WTC11 (cell line): ENCODE measurements around the gene PHOSPHO2. TPM values are rescaled to one million over a fixed set of nuclear protein-coding genes. Genes with fewer than 3 reads are reported as not detected.

Experiments
- ATAC-seq: fragments of 200-7000 bp; cut with Tn5 transposase; 2 replicates; pipeline ENCODE4 v1.10.0; 2021; ENCODE audit warnings: mild to moderate bottlenecking, moderate library complexity
- CTCF ChIA-PET: fragments of 300-600 bp; sonication (Branson Sonifier 250); formaldehyde crosslinking; loops from one replicate; lab custom pipeline; 2021; ENCODE audit warnings: antibody characterized with exemption; lab: Charles Lee
- POLR2A ChIA-PET: fragments of 350-600 bp; sonication (Branson Sonifier 250); formaldehyde crosslinking; loops from one replicate; lab custom pipeline; 2021; ENCODE audit warnings: antibody characterized with exemption; lab: Charles Lee
- DNase-seq: peaks from one replicate; pipeline ENCODE4 v3.0.0; 2021; ENCODE audit warnings: low spot score
- H3K27ac Mint-ChIP-seq: 2 replicates; pipeline ENCODE4 v1.8.0; 2021; ENCODE audit warnings: mixed read lengths
- H3K27me3 Mint-ChIP-seq: 2 replicates; pipeline ENCODE4 v1.8.0; 2021; ENCODE audit warnings: low read depth, mild to moderate bottlenecking, moderate library complexity, mixed read lengths
- H3K36me3 Mint-ChIP-seq: 2 replicates; pipeline ENCODE4 v1.8.0; 2021; ENCODE audit warnings: mixed read lengths
- H3K4me1 Mint-ChIP-seq: 2 replicates; pipeline ENCODE4 v1.8.0; 2022; ENCODE audit warnings: mixed read lengths
- H3K4me3 Mint-ChIP-seq: 2 replicates; pipeline ENCODE4 v1.8.0; 2021; ENCODE audit warnings: mild to moderate bottlenecking, moderate library complexity, mixed read lengths
- H3K9me3 Mint-ChIP-seq: 2 replicates; pipeline ENCODE4 v1.8.0; 2021; ENCODE audit warnings: mixed read lengths
- AFF4 ChIP-seq: sonication (generic); formaldehyde crosslinking; IDR thresholded peaks from 2 replicates; pipeline ENCODE4 v1.8.1; 2023; ENCODE audit warnings: mild to moderate bottlenecking, missing genetic modification reagents, borderline replicate concordance
- CTCF ChIP-seq: fragments of 200-600 bp; IDR thresholded peaks from 2 replicates; pipeline ENCODE4 v1.8.0; 2022; ENCODE audit warnings: antibody characterized with exemption
- EMX1 ChIP-seq: fragments of 250-450 bp; sonication (Bioruptor Pico); IDR thresholded peaks from 2 replicates; pipeline ENCODE4 v1.8.0; 2021; ENCODE audit warnings: mild to moderate bottlenecking
- ERG ChIP-seq: fragments of 250-450 bp; sonication (Bioruptor Pico); IDR thresholded peaks from 2 replicates; pipeline ENCODE4 v1.8.0; 2021; ENCODE audit warnings: mild to moderate bottlenecking
- ETV6 ChIP-seq: sonication (generic); formaldehyde crosslinking; IDR thresholded peaks from 2 replicates; pipeline ENCODE4 v1.8.1; 2022; ENCODE audit warnings: mild to moderate bottlenecking, missing genetic modification reagents
- GABPB1 ChIP-seq: sonication (generic); formaldehyde crosslinking; IDR thresholded peaks from 2 replicates; pipeline ENCODE4 v1.8.1; 2023; ENCODE audit warnings: mild to moderate bottlenecking, missing genetic modification reagents
- IRF1 ChIP-seq: sonication (generic); formaldehyde crosslinking; IDR thresholded peaks from 2 replicates; pipeline ENCODE4 v1.8.0; 2023; ENCODE audit warnings: missing genetic modification reagents
- MAX ChIP-seq: sonication (generic); formaldehyde crosslinking; IDR thresholded peaks from 2 replicates; pipeline ENCODE4 v1.8.0; 2022; ENCODE audit warnings: mild to moderate bottlenecking, missing genetic modification reagents
- NR1H2 ChIP-seq: sonication (generic); formaldehyde crosslinking; IDR thresholded peaks from 2 replicates; pipeline ENCODE4 v1.9.0; 2021; ENCODE audit warnings: mild to moderate bottlenecking, moderate library complexity, missing genetic modification reagents
- NR3C1 ChIP-seq: sonication (generic); formaldehyde crosslinking; conservative IDR thresholded peaks from 2 replicates; pipeline ENCODE4 v1.8.1; 2023; ENCODE audit warnings: low read depth, mild to moderate bottlenecking, missing genetic modification reagents
- TP53 ChIP-seq: sonication (generic); formaldehyde crosslinking; IDR thresholded peaks from 2 replicates; pipeline ENCODE4 v1.8.1; 2023; ENCODE audit warnings: mild to moderate bottlenecking, missing genetic modification reagents
- ZBTB43 ChIP-seq: sonication (generic); formaldehyde crosslinking; IDR thresholded peaks from 2 replicates; pipeline ENCODE4 v1.8.1; 2023; ENCODE audit warnings: mild to moderate bottlenecking, missing genetic modification reagents
- ZNF281 ChIP-seq: sonication (generic); formaldehyde crosslinking; IDR thresholded peaks from 2 replicates; pipeline ENCODE4 v1.8.0; 2023; ENCODE audit warnings: mild to moderate bottlenecking, missing genetic modification reagents
- ZNF425 ChIP-seq: fragments of 250-450 bp; sonication (Bioruptor Pico); conservative IDR thresholded peaks from 2 replicates; pipeline ENCODE4 v1.9.0; 2021; ENCODE audit warnings: mild to moderate bottlenecking
- ZNF512 ChIP-seq: sonication (generic); formaldehyde crosslinking; IDR thresholded peaks from 2 replicates; pipeline ENCODE4 v1.8.1; 2022; ENCODE audit warnings: missing genetic modification reagents, borderline replicate concordance
- ZNF671 ChIP-seq: fragments of 250-450 bp; sonication (Bioruptor Pico); IDR thresholded peaks from 2 replicates; pipeline ENCODE4 v1.8.0; 2021; ENCODE audit warnings: mild to moderate bottlenecking
- total RNA-seq: library from RNA; stranded (reverse); gene quantifications from 3 replicates; pipeline ENCODE4 v1.2.3, GENCODE V29; 2021

PHOSPHO2 gene
- total RNA-seq, 1 experiment from 2014 or later: 6.1 TPM

GRCh38 chr2:169673106-169673505 lies 21.2 kb upstream of the PHOSPHO2 start:
- H3K27ac Mint-ChIP-seq: no peak overlapping the region
- no peaks in the 10 kb centered on the region; the same call in 1 of the 2 replicates for H3K27me3 Mint-ChIP-seq
- H3K4me1 Mint-ChIP-seq: peaks cover 16% of the 10 kb centered on the region
- H3K36me3 Mint-ChIP-seq: no peaks in the 10 kb centered on the region
- CTCF ChIA-PET: interaction anchor here (1.6 kb wide), 1 partner anchor 117 kb away, joined by 5 read pairs; no protein-coding TSS in a partner anchor
- no peaks in the 10 kb centered on the region for H3K9me3 Mint-ChIP-seq
- ATAC-seq: no peak
- POLR2A ChIA-PET: no interaction called here
- no peak for DNase-seq
- TF ChIP-seq NR1H2 (CRISPR knock-in tag) (no peak), ETV6 (CRISPR knock-in tag) (no peak), GABPB1 (CRISPR knock-in tag) (no peak), NR3C1 (CRISPR knock-in tag) (no peak), ERG (CRISPR knock-in tag) (no peak), ZNF512 (CRISPR knock-in tag) (no peak), AFF4 (CRISPR knock-in tag) (no peak), MAX (CRISPR knock-in tag) (no peak), ZNF671 (CRISPR knock-in tag) (no peak), ZNF281 (no peak), TP53 (CRISPR knock-in tag) (no peak), ZNF425 (no peak)
- no peak overlapping the region for H3K4me3 Mint-ChIP-seq

- H3K4me1 Mint-ChIP-seq: peaks cover 16% of the 10 kb centered on the region
- DNase-seq (no peak), ATAC-seq (no peak)
- no peak overlapping the region for H3K4me3 Mint-ChIP-seq
- H3K27me3 Mint-ChIP-seq: no peaks in the 10 kb centered on the region; the same call in 1 of the 2 replicates
- H3K9me3 Mint-ChIP-seq: no peaks in the 10 kb centered on the region
- POLR2A ChIA-PET: no interaction called here
- H3K27ac Mint-ChIP-seq: no peak overlapping the region
- CTCF ChIA-PET: no interaction called here
- H3K36me3 Mint-ChIP-seq: no peaks in the 10 kb centered on the region
- TF ChIP-seq IRF1 (CRISPR knock-in tag) (no peak), CTCF (no peak), ZBTB43 (CRISPR knock-in tag) (no peak), ZNF671 (CRISPR knock-in tag) (no peak), EMX1 (CRISPR knock-in tag) (no peak), ETV6 (CRISPR knock-in tag) (no peak), ZNF512 (CRISPR knock-in tag) (no peak)
Measured at GRCh38 chr2:169673921-169674320, 20.3 kb upstream of the PHOSPHO2 start.
